ENCODE data around the gene GMPPB.

DNA sequence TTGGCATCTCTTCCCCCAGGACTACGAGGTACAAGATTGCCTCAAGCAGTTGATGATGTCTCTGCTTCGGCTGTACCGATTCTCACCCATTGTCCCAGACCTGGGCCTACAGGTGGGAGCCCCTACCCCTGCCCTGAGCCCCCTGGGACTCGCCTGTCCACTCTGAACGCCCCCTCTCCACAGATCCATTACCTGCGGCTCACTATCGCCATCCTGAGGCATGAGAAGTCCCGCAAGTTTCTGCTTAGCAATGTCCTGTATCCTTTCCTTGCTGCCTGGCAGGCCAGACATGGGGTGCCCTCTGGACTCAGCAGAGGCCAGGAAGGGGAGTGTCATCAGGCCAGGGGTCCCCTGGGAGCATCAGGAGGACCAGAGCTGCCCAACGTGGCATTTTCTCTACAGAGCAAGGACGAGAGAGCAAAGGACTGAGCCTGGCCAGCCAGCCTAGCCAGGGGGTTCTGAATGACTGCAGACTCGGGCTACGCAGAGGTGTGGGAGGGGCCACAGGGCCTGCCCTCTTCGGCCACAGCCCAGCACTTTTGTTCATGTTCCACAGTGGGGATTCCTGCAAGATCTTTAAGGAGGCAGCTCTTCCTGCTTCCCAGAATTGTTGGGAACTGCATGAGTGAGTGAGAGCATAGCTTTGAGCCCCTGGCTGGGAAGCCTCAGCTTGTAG lies 23.2 kb downstream of the GMPPB start:
- TF ChIP-seq POLR2AphosphoS5 (IDR thresholded peaks at IDR 0.05; ENCODE audit: borderline replicate concordance, low read depth, low read length) (no peak), EZH2 (IDR thresholded peaks at IDR 0.05) (no peak)

Data from SK-N-MC (cell line).